ENCODE results near the gene TMEM245. TPM values are rescaled to one million over a fixed set of nuclear protein-coding genes. Genes with fewer than 3 reads are reported as not detected.

Gene TMEM245
- 35.7 and 56.4 TPM in 2 replicates for total RNA-seq

GRCh38 chr9:109119439-109120203, at the start of gene TMEM245:
Gene TMEM245, minus strand, starts transcription at chr9:109119947. Its CDS starts 34 bp downstream, at chr9:109119913.

GRCh38 chr9:109166771-109167601, 47.2 kb upstream of the TMEM245 start, which contains the start of gene FRRS1L:
Gene FRRS1L, minus strand, starts transcription at chr9:109167249. Its CDS starts 111 bp downstream, at chr9:109167138.

GRCh38 chr9:109012876-109013678, 106.7 kb downstream of the TMEM245 start, which contains the start of gene CTNNAL1:
Gene CTNNAL1, minus strand, starts transcription at chr9:109013499. Its CDS starts 57 bp downstream, at chr9:109013442.

Other genes with a start within 250 kb of the TMEM245 start
- 32.5 and 38.8 TPM in 2 replicates for gene ELP1, start 185.8 kb downstream of the TMEM245 start, total RNA-seq
- gene ABITRAM, start 185.5 kb downstream of the TMEM245 start, total RNA-seq: 3.2 and 3.9 TPM in 2 replicates
- 178 and 239 TPM in 2 replicates for gene CTNNAL1, start 106.4 kb downstream of the TMEM245 start, total RNA-seq
- gene FRRS1L, start 47.3 kb upstream of the TMEM245 start, total RNA-seq: not detected in 2 replicates
- gene EPB41L4B, start 201.1 kb upstream of the TMEM245 start, total RNA-seq: 0.30 and 1.3 TPM in 2 replicates

All from epithelial cell of umbilical artery (primary cell).